ENCODE data around the gene PPFIA3.
"Not testable (repeated sequence)": the region's sequence is repeated elsewhere in the genome, so short reads cannot be mapped to it uniquely, and the experiment has no call there.

PPFIA3 gene

DNA sequence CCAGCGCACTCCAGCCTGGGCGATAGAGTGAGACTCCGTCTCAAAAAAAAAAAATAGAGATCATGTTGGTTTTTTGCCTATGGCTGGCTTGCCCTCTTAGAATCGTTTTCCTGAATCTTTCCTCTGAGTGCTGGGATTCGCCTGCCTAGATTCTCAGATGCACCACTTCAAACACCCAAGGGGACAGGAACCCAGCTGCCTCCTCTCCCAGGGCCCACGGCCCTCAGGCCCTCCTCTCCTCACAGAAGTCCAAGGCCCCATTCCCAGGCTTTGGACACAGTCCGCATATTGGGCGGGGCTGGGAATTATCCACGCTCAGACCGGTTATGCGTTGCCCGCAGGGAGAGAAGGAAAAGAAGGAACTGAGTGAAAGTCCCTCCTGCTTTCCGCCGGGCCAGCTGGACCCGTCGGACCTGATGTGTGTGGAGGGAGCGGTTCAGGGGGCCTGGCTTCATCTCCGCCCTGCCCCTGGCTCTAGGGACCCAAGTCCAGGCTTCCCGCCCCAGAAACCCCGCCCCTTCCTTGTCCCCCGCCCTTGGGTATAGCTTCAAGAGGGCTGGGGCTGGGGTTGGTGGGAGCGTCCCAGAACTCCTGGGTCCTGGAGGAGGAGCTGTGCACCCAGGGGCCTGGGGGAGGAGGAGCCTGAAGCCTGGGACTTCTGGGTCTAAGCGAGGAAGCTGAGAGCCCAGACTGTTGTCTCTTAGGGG is 5.8 kb downstream of the PPFIA3 start:
- DNase-seq, result no peak

DNA sequence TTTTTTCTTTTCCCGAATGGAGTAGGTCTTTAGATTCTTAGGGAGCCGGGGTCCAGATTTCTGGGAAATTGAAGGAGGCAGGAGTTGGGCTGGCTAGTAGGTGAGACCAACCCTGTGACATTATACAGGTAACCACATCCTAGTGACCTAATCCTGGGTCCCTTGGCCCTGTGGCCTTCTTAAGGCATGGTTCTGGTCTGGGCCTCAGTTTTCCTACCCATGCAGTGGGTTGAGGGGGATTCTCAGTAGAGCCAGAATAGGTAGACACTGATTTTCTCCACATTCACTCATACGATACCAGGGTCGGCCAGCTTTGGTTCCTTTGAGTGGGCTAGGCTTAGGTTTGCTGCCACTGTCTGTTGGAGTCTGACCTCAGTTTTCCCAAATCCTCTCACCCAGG is 7.2 kb downstream of the PPFIA3 start:
- DNase-seq, result no peak

DNA sequence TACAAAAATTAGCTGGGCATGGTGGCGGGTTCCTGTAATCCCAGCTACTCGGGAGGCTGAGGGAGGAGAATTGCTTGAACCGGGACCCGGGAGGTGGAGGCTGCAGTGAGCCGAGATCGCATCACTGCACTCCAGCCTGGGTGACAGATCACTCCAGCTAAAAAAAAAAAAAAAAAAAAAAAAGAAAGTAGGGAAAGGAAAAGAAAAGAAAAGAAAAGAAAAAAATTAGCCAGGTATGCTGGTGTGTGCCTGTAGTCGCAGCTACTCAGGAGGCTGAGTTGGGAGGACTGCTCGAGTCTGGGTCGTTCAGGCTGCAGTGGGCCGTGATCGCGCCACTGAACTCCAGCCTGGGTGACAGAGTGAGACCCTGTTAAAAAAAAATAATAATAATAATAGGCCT is 7.9 kb downstream of the PPFIA3 start:
- not testable (repeated sequence) for DNase-seq

DNA sequence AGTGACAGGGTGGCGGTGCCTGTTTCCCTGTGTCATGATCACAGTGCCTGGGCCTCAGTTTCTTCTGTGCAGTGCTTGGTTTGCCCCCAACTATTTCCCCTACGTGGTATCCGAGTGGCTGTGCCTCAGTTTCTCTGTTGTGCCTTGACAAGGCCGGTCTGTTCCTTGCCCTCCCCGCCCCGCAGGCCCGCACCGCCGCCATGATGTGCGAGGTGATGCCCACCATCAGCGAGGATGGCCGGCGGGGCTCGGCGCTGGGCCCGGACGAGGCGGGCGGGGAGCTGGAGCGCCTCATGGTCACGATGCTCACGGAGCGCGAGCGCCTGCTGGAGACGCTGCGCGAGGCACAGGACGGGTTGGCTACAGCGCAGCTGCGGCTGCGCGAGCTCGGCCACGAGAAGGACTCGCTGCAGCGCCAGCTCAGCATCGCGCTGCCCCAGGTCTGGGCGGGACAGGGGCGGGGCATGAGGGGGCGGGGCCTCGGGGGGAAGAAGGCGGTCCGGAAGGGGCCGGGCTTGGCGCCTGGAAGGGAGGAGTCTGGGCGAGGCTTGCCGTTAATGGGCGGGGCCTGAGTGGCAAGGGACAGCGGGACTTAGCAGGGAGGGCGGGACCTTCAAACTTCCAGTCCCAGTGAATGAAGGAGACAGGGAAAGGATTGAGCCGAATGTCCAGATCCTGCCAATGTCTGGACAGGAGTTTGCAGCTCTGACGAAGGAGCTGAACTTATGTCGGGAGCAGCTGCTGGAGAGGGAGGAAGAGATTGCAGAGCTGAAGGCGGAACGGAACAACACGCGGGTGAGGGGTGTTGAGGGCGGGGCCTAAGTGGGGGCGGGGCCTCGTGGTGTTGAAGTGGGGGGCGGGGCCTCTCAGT is 8.6 kb downstream of the PPFIA3 start:
- peak; percentile 96 for DNase-seq

DNA sequence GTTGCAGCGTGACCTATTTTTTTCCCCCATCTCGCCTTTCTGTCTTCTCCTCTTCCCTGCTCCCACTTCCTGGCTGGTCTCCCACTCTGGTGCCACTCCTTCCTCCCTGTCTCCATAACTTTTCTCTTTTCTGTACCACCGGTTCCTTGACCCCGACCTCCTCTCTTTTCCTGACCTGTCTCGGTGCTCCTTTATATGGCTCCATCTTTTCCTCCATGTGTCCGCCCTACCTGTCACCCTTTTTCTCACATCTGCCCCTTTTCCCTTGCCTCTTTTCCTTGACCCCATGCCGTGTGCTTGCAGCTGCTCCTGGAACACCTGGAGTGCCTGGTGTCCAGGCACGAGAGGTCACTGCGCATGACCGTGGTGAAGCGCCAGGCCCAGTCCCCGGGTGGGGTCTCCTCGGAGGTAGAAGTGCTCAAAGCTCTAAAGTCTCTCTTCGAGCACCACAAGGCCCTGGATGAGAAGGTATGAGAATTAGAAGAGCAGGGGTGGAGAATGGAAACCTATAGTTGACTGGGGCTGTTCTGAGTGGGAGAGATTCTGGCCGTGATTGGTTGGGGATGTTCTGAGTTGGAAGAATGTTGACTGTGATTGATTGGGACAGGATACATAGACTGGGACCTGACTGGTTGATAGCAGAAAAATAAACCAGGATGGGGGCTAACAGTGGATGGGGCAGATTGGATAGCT is 9.3 kb downstream of the PPFIA3 start:
- DNase-seq, result no peak

DNA sequence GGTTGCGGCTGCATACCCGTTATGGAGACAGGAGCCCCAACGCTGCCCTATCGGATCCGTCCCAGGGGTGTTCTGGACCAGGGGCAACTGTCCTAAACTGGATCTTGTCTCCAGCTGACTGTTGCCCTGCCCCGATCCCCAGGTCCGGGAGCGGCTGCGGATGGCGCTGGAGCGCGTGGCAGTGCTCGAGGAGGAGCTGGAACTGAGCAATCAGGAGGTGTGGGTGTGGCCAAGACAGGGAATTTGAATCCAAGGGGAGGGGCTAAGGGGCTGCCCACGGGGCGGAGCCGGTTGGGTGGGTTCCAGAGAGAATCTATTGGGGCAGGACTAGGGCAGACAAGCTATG is 9.9 kb downstream of the PPFIA3 start:
- no peak for DNase-seq

DNA sequence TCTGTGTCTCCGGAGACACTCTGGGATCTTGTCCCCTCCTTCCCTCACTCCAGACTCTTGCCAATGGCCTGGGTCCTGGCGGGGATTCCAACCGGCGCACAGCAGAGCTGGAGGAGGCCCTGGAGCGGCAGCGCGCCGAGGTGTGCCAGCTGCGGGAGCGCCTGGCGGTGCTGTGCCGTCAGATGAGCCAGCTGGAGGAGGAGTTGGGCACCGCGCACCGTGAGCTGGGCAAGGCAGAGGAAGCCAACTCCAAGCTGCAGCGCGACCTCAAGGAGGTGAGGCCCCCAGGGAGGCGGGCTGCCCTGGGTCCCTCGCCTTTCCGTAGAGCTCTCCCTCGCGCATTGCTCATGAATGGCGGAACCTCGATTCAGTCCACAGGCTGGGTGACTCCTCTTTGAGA is 11.0 kb downstream of the PPFIA3 start:
- no peak for DNase-seq

DNA sequence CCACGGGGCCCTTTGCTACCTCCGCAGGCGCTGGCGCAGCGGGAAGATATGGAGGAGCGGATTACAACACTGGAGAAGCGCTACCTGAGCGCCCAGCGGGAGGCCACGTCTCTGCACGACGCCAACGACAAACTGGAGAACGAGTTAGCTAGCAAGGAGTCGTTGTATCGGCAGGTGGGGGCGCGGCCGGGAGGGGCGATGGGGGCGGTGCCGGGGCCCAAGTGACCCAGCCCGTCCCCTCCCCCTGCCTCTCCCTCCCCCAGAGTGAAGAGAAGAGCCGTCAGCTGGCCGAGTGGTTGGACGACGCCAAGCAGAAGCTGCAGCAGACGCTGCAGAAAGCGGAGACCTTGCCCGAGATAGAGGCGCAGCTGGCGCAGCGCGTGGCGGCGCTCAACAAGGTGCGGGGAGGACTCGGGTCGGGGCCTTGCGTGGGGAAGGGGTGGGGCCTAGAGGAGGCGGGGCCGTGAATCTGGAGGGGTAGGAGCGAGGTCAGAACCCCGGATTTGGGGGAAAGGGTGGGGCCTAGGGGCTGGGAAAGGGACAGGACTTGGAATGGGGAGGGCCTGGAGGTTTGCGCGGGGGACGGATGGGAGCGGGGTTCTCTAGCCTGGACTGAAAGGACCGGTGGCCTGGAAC is 13.7 kb downstream of the PPFIA3 start:
- DNase-seq, result peak; percentile 62

DNA sequence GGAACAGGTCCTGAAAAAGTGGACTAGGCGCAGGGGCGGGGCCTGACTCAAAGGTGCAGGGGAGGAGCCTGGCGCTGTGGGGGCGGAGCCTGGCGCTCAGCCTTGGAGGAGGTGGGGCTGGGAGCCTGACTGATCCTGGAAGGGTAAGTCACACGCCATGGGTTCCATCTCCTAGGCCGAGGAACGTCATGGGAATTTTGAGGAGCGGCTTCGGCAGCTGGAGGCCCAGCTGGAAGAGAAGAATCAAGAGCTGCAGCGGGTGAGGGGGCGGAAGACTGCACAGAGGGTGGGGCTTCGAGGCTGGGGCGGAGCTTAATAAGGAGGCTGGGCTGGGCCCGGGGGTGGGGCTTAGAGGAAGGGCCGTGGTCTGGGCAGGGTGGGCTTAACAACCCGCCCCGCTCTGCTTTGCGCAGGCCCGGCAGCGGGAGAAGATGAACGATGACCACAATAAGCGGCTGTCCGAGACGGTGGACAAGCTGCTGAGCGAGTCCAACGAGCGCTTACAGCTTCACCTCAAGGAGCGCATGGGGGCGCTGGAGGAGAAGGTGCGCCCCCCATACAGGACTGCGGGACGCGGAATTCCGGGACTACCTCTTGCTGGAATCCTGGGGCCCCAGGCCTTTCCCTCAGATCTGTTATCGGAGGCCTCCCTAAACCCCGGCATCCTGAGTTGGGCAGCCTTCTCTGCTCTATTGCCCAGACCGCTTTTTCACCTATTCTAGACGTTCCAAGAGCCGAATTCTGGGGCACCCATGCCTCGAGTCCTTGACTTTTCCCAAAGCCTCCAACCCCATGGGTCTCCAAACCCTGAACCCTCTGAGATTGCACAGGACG is 14.5 kb downstream of the PPFIA3 start:
- DNase-seq, result peak; percentile 70

DNA sequence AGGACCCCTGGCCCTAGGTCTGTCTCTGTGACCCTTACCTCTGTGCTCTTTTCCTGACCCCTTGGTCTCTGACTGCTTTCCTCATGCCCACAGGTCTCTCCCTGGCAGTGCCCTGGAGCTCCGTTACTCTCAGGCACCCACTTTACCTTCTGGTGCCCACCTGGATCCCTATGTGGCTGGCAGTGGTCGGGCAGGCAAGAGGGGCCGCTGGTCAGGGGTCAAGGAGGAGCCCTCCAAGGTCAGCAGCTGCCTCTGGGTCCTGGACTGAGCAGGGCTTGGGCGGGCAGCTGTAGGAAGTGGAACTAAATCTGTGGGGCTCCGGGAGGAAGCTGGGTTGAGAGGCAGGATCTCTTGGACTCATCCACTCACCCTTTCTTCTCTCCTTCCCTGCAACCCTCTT is 16.3 kb downstream of the PPFIA3 start:
- no peak for DNase-seq

DNA sequence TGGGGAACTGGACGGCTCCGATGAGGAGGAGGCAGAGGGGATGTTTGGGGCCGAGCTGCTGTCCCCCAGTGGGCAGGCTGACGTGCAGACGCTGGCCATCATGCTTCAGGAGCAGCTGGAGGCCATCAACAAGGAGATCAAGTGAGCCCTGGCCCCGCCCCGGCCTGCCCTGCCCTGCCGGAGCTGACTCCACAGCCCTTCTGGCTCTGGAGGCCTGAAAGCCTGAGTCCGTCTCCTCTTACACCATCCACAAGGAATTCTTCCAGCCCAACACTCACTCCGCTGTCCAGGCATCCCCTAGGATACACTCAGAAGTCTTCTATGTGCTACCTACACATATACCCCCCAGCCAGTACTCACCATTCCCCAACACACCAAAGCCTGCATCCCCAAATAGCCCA is 17.4 kb downstream of the PPFIA3 start:
- no peak for DNase-seq

DNA sequence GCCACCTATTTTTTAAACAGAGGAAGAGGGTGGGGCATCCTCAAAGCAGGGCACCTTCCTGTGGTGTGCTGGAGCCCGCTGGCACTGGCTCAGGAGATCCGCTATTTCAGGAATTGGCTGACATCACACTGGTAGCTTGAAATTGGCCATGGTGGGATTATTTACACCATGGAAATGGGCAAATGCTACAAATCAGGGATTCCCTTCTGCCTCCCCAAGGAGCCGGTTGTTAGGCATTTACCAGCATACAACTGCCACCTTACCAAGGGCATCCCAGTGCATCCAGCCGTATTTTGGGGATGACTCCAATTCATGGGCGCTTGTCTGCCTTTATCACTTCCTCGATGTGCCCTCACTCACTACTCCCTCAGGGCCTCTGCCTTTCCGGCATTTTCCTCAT is 21.6 kb downstream of the PPFIA3 start:
- no peak for DNase-seq

DNA sequence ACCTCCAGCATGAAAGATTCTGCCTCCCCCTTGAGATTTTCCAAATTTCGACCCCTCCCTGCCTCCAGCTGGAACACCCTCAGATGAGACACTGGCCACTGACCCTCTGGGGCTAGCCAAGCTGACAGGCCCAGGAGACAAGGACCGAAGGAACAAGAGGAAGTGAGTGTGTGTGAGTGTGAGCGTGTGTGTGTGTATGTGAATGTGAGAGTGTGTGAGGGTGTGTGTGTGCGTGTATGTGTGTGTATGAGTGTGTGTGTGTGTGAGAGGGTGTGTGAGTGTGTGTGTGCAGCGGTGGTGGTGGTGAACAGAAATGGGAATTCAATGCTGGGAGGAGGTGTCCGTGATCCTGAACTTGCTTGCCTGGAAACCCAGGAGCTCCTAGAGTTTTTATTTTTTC is 22.0 kb downstream of the PPFIA3 start:
- DNase-seq, result no peak

DNA sequence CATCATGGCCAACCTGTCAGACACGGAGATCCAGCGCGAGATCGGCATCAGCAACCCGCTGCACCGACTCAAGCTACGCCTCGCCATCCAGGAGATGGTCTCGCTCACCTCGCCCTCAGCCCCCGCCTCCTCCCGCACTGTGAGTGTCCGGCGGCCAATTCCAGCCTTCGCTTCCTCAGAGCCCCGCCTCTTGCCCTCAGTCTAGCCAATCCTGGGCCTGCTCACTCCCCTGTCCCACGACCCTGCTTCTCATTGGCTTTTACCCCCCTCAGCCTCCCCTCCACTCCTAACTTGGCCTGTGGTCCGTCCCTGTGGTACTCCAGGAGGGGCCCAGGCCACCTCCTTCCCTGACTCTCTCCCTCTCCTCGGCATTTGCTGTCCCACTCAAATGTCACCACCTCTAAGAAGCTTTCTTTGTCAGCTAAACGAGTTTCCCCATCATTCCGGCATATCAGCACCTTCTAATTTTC is 23.6 kb downstream of the PPFIA3 start:
- DNase-seq, result peak; percentile 57

DNA sequence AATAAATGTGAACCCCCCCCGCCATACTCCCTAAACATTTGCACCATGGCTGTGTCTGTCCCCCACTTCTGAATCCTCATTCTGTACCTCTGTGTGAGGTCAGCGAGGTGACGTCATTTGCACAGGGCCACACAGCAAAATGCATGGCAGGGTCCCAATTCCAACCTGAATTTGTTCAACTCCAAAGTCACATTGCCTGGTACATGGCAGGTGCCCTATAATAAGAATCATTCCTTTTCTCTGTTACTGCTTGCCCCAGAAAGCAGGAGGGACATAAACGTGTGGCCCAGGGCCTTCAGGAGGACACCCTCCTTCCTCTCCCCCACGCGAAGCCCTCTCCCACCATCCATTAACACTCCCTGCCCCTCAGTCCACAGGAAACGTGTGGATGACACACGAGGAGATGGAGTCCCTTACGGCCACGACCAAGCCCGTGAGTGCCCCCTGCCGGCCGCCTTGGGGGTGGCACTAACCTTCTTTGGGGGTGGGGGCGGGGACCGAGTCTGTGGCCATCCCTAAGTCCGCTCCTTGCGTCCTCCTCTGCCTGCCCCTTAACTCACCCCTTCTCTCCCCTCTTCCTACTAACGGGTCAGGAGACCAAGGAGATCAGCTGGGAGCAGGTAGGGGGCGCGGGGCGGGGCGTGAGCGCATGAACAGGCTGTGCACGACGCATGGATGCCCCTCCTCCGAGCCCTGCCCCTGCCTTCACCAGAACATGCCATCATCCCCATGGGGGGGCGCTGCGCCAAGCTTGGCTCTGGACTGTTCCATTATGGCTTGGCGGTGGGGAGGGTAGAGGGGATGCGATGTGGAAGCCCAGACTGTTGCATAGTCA is 26.4 kb downstream of the PPFIA3 start:
- DNase-seq, result peak; percentile 84

DNA sequence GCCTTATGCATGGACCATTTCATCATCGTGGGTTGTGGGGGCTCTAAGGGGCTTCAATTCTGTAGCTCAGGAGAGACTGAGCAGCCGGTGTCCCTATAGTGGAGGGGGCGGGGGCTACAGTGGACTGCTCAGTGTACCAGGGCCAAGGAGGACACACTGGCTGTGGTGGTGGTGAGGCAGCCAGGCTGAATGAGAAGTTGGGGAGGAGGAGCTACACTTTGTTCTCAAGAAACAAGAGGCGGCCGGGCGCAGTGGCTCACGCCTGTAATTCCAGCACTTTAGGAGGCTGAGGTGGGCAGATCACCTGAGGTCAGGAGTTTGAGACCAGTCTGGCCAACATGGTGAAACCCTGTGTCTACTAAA is 27.0 kb downstream of the PPFIA3 start:
- not testable (repeated sequence) for DNase-seq

DNA sequence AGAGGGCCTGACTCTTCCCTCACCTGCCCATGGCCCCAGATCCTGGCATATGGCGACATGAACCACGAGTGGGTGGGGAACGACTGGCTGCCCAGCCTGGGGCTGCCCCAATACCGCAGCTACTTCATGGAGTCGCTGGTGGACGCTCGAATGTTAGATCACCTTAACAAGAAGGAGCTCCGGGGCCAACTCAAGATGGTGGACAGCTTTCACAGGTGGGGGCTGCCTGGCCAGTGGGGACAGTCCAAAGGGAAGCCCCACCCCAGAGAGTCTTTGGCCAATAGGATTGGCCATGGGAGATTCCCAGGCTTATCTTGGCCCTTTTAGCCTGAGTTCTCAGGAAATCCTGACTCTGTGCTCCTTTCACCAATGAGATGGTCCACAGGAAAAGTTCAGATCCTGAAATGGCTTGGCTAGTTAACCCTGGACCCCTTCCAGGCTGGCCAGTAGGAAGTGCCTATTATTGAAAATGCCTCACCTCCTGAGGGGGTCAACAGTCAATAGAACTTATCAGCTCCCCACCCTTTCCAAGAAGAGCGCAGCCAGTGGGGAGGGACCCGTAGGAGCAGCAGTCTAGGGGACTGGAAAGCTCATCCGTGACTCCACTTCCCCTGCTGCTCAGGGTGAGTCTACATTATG is 28.8 kb downstream of the PPFIA3 start:
- DNase-seq, result no peak

DNA sequence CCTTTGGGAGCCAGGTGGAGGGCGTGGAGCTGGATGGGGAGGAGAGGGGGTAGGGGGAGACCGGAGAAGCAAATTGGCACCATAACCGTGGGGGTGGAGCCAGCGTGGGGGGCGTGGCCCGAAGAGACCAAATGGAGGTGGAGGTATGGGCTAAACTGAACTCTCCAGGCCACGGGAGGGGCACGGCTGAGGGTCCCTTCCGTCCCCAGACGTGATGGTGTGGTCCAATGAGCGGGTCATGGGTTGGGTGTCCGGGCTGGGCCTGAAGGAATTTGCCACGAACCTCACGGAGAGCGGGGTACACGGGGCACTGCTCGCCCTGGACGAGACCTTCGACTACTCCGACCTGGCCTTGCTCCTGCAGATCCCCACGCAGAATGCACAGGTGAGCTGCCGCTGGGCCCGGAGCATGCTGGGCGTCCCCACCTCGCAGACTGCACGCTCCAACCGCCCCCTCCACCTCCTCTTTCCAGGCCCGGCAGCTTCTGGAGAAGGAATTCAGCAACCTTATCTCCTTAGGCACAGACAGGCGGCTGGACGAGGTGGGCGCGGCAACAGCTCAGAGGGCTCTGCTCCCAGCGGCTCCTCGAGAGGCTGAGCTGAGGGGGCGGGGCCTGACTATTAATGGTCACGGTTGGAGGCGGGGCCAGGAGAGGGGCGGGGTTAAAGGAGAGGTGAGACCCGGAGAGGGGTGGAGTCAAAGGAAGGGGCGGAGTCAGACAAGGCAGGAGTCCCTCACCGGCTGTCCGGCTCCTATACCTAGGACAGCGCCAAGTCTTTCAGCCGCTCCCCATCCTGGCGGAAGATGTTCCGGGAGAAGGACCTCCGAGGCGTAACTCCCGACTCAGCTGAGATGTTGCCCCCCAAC is 29.7 kb downstream of the PPFIA3 start:
- peak; percentile 76 for DNase-seq

DNA sequence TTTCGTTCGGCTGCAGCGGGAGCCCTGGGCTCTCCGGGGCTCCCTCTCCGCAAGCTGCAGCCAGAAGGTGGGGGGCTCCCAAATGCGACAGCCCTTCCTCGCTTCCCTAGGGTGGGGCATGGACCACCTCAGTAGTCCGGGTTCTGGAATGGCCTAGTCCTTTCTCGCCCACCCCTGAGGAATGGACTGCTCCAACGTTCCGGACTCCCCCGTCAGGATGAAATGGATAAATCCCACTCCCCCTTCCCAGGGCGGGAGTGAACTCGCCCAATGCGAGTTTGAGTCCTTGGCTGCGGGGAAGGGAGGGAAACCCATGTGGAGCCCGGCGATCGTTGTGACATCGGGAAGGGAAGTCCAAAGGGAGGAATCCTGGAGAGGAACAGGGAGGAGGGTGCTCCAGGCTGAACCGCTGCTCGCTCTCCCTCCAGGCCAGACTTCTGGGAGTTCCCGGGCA is 30.3 kb downstream of the PPFIA3 start:
- peak; percentile 36 for DNase-seq
